NOMO-1 treated with dmso at 0.1 percent for 144 hours (cell line): ENCODE measurements around the gene PRKCA.

Source experiments
- DNase-seq: peaks from one replicate; lab custom pipeline; 2025; ENCODE audit not compliant: unreplicated experiment; lab: John Stamatoyannopoulos, UW

PRKCA gene

DNA sequence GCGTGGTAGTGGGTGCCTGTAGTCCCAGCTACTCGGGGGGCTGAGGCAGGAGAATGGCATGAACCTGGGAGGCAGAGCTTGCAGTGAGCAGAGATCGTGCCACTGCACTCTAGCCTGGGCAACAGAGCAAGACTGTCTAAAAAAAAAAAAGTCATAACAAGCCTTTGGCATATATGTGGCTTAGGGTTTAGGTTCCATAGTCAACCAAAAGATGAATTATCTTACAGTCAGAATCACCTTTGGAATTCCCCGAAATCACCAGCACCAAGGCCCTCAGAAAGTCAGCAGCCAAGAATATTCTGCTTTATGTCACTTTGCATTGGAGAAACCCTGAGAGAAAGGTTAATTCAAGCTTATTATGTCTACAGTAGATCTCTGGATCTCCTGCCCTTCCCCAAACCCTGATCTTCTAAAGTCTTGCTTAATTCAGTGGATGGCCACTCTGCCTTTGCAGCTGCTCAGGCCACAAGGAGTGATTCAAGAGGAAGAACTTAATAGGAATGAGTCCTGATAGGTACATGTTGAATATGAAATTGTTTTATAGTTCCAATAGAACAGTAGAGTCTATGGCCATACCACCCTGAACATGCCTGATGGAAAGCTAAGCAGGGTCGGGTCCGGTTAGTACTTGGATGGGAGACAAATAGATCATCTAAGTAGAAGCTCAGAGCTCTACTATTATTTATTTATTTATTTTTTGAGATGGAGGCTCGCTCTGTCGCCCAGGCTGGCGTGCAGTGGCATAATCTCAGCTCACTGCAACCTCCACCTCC is 336.5 kb downstream of the PRKCA start:
- no peak for DNase-seq

DNA sequence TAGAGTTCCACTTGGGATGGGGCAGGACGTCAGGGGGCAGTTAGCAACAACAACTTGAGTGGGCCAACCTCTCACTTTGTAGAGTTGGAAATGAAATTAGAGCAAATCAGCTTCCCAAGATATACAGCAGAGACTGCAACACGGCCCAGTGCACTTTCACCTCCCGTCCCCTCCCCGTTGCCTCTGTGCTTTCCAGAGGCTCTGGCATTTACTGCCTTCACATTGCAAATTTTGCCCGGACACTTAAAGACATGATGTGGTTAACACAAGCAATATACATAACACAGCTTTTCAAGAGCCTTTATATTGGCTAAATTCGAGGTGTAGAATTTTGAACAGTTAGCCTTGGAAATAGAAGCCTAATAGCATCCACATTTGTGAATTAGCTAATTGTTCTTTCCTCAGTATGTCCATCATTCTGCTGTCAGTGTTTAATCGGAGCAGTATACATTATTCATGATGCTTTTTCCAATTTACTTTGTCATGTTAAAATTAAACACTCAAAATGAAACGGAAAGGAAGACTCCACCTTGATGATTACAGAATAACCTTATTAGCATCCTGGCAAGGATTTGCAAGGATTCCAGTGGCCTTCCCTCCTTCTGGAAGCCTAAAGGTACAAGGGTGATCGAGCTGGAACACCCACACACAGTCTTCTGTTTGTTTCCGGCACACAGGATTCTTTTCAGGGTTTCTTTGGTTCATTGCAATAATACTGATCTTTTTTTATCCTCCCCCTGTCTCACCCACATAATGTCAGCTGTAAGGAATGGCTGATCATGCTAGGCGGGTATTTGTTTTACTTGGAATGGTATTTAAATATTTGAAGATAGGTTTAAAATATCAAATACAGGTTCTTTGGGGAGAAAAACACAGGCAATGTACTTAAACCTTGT is 341.6 kb downstream of the PRKCA start:
- DNase-seq = no peak

DNA sequence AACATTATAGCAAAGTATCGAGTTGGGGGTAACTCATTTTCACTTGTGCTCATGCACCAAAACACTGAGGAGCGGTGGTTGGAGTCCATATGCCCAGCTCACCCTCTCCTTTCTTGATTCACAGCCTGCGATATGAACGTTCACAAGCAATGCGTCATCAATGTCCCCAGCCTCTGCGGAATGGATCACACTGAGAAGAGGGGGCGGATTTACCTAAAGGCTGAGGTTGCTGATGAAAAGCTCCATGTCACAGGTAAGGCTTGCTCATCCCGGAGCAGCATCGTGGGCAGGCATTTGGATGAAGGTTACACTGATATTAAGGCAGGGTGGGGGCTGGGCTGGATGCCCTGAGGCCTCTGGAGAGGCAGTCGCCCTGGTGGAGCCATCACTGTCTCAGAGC is 342.8 kb downstream of the PRKCA start:
- DNase-seq = no peak

DNA sequence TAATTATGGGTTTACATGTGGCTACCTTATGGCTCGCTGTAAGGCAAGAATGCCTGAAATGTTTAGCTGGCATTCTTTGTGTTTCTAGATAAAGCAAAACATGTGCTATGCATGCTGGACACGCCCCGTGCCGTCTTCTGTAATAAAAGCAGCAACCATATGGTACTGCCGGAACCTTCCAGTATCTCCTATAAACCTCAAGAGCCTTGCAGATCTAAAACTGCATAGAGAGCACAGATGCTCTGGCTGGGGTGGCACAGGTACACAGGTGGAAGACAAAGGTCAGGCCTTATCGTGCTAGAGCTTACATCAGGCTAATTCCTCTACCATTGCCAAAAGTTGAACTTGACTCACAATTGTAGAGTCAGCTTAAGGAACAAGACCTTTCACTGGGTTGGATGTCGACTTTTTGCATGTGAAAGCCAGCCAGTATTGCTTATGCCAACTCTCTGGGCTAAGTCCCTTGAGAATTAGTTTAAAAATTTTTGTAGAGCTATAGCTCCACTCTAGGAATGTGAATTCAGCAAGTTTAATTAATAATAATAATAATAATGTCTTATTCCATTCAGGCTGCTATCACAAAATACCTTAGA is 345.1 kb downstream of the PRKCA start:
- no peak for DNase-seq

DNA sequence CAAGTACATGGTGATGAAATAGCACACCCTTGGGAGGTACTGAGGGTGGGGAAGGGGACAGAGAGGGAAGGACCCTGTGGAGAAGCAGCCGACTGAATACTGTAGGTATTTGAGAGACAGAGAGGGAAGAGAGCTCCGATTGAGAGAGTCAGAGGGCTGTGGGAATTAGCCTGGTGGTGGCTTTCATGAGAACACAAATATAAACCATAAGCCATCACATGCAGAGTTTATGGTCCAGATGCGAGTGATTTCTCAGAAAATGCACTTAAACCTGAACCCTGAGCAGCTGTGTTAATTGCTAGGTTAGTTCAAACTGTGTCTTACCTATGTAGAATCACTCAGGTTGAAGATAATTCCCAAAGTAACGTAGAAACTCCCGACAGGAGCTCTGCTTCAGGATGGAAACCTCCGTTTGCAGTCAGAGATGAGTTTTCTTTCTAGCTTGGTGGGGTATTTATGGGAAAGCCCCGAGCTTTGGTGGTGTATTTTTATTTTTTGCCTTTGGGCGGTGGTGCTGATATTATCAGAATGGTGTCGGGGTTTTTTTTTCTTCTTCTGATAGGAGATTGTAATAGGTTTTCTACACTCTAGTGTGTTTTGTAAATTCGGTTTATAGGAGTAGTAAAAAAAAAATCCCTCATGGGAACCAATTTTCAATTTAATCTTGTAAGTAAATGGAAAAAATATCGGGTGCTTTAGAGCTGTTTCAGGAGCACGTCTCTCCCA is 347.6 kb downstream of the PRKCA start:
- no peak for DNase-seq

DNA sequence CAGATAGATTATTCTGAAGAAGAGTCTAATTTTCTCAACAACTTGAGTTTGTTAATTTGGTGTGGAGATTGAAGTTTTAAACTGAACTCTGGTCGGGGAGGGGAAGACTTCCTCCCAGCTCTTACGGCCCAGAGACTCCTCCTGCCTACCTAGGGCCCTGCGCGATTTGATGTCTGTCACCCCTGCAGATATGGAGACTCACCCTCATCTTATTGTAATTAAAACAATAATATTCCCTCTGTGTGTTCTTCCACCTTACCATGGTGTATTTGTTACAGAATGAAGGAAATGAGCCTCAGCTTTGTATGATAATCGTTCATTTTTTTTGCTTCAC is 348.1 kb downstream of the PRKCA start:
- DNase-seq = no peak

- no peak for DNase-seq
These were observed 350.6 kb downstream of the PRKCA start for GRCh38 chr17:66652840-66653507.

DNA sequence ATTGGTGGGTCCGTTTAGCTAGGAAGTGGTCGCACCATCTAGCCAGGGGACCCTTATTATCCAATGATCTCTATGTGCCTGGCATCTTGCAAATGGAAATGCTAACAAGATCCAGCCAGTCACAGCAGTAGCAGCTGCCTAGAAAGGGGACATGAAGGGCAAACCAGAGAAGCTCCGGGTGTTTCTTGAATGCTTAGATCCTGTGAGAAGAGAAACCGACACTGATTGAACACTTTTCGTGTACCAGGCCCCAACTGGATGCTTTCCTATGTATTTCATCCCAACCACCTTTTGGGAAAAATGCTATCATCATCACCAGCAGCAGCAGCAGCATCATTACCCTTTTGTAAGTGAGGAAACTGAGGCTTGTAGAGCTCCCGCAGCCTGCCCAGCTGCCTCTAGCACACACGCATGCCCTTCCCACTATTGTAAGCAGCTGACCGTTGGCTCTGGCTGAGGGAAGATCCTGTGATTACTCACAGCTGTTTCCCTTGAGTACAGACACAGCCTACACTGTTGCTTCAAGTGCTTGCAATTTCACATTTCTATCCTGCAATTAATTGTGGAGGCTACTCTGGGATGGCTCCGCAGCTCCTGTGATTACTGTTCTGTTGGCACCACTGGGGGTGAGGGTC is 351.8 kb downstream of the PRKCA start:
- DNase-seq = no peak

DNA sequence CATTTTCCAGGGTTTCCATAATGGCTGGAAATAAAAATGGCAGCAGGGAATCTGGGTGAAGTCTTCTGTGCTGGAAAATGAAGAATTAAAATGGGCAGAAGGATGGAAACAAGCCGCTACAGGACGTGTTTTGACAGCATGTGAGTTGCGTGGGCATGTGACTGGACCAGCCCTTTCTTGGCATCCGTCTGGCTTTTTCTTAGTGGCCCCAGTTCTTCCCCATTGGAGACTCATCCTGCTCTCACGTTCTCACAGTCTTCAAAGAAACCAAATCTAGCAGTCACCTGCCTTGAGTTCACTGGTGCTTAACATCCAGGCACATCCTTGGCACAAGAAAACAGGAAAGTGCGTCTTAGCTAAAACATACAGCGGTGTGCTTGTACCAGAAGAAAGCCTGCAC is 352.4 kb downstream of the PRKCA start:
- no peak for DNase-seq

- DNase-seq = no peak
These were observed 353.0 kb downstream of the PRKCA start for GRCh38 chr17:66655461-66655860.

DNA sequence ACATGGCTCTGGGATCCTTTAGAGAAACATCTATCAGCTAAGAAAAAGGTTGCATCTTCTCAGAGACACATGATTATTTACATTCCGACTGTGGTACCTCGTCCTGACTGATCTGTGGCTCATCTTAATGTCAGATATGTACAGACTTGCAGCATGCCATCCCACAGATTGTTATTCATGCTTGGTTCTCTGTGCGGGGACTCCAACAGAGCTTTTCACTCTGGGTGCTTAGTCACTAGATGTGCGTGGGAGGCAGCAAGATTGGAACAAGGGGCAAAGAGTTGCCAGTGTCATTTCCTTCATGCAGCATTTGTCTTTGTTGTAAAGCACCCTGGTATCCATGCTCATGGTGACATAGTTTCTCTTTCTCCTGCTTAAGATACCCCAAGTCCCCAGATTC is 353.4 kb downstream of the PRKCA start:
- no peak for DNase-seq

DNA sequence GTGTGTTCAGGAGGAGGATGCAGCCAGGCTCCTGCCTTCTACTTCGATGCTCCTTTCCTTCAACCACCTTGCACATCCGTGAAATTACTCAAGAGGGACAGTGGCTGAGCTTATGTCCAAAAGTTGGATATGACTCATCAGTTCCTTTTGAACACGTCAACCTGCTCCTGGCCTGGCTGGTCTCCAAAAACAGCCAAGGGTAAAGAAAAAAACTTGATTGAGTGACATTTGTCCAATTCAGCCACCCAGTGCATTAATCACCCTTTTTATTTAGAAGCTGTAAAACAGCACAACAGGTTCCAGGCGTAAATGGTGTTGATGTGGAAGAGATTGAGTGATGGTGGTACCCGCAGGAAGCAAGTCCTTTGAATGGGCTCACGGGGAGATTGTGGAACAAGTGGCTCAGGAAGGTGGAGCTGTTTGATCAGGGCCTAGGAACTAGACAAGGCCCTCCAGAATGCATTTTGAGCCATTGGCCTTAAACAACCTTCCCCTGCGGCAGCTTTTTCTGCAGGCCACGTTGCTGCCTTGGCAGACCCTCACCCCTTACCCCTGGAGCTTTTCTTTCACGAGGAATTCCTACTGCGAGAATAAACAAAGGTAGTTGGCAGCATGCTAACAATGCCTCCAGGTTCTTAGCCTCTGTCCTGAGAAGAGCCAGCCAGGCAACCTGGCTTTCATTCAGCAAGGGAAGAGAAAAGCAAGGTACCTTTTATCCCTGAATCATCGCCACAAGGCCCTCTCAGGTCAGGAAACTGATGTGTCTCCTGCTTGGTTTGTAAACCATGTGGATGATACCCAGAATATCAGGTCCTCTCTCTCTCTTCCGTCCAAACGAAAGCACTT is 359.2 kb downstream of the PRKCA start:
- no peak for DNase-seq

GRCh38 chr17:66662496-66662895 is 360.1 kb downstream of the PRKCA start:
- no peak for DNase-seq

- DNase-seq = no peak
These were observed 360.7 kb downstream of the PRKCA start for GRCh38 chr17:66663041-66663606.

DNA sequence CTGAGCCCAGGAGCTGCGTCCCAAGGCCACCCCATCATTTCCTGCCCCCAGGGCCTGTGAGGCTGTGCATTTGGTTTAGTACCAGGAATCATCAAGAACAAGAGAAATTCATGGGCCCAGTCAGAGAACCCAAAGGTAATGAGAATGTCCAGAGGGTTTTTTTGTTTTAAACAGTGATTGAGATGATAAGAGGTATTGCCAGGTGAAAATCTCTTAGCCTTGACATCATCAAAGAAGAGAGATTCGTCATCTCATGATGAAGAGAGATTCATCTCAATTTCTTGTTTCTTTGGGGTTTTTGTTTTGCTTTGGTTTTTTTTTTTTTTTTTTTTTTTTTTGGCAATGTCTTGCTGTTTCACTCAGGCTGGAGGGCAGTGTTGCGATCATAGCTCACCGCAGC is 361.9 kb downstream of the PRKCA start:
- no peak for DNase-seq

DNA sequence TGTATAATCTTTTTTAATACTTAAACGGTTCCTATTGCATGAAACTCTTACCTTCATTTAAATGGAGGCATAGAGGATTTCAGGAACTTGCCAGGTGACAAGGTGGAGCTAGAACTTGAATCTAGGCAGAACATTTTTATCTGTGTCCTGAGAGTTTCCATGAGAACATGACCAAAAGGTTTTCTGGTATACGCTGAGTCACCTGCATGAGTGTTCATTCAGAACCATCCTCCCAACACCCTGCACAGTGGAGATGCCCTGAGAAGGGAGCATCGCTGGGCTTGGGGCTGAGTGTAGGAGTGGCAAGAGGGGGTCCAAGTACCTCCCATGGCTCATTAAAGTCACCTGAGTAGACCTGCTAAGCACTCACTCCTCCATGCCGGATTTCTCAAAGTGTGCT is 362.8 kb downstream of the PRKCA start:
- DNase-seq = no peak

DNA sequence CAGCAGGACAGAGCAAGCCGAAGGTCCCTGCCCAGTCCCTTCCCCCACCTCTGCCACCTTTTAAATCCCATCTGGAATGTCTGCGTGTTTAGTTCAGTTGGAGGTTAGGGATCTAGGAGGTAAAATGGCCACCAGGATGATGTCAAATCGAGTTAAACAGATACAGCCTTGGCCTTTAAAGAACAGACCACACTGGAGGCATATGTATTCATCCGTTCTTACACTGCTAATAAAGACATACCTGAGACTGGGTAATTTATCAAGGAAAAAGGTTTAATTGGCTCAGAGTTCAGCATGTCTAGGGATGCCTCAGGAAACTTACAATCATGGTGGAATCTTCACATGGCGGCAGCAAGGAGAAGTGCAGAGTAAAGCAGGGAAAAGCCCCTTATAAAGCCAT is 364.7 kb downstream of the PRKCA start:
- DNase-seq = no peak

DNA sequence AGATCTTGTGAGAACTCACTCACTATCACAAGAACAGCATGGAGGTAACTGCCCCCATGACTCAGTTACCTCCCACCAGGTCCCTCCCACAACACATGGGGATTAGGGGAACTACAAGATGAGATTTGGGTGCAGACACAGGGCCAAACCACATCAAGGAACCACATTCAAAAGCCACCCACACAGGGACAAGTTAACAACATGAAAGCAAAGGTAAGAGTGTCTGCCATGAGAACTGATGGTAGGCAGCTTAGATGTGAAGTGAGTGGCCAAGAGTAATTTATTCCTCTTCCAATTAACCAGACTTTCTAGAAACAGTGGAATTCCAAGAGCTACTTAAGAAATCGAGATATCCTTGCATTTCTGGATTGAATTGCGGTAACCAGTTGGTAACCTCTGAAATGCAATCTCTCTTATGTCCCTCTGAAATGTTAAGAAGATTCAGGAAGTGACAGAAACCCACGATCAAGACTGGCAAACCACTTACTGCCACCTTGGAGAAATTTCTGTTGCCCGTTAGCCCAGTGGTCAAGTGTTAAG is 365.1 kb downstream of the PRKCA start:
- DNase-seq = no peak

- DNase-seq = no peak
These were observed 367.8 kb downstream of the PRKCA start for GRCh38 chr17:66670206-66670605.
